Measurements from ENCODE around the gene NR0B2. TPM values are rescaled to one million over a fixed set of nuclear protein-coding genes. Genes with fewer than 3 reads are reported as not detected.
A peak's percentile ranks its signal among the peaks of the same experiment; 100 is the strongest.

Gene NR0B2
- total and polyA plus RNA-seq, 2 of the 13 experiments (the other 11 are each of a cell fraction or from before 2014, with no cell fraction given), result 72.5 to 133 TPM

- no peak for TF ChIP-seq ZBTB39 (CRISPR knock-in tag; IDR thresholded peaks at IDR 0.05)
- TF ChIP-seq SAFB2 (CRISPR knock-in tag; IDR thresholded peaks at IDR 0.05; ENCODE audit: borderline replicate concordance, low read depth), result peak; percentile 62; the same call in 1 of the 2 replicates
- 0 out of 2 replicates have a peak, but pooled peaks have one; percentile 54 for TF ChIP-seq PAX8 (CRISPR knock-in tag; IDR thresholded peaks at IDR 0.05; ENCODE audit: borderline replicate concordance)
- peak; percentile 60; the same call in 1 of the 2 replicates for TF ChIP-seq NFYC (CRISPR knock-in tag; IDR thresholded peaks at IDR 0.05)
- TF ChIP-seq SIX1 (CRISPR knock-in tag; IDR thresholded peaks at IDR 0.05; ENCODE audit: borderline replicate concordance), result no peak; the same call in 1 of the 2 replicates
- peak; percentile 96 for TF ChIP-seq ZNF350 (CRISPR knock-in tag; IDR thresholded peaks at IDR 0.05; ENCODE audit: borderline replicate concordance, low read depth)
- peak; percentile 75; the same call in 1 of the 2 replicates for TF ChIP-seq ZHX1 (CRISPR knock-in tag; IDR thresholded peaks at IDR 0.05; ENCODE audit: low read depth)
- TF ChIP-seq SIX4 (CRISPR knock-in tag; IDR thresholded peaks at IDR 0.05), result no peak
- TF ChIP-seq EP300 (IDR thresholded peaks at IDR 0.05; ENCODE audit: low read depth in 2 of 2, low read length in 2 of 2), result peak in 1 of 2 experiments; percentile 88; a peak in 2 of 4 replicates
- peak; percentile 84; the same call in 1 of the 2 replicates for TF ChIP-seq EP300 (CRISPR knock-in tag; IDR thresholded peaks at IDR 0.05; ENCODE audit: borderline replicate concordance)
- no peak for TF ChIP-seq SRSF4 (IDR thresholded peaks at IDR 0.05; ENCODE audit: low read depth, low read length, poor library complexity, severe bottlenecking)
- TF ChIP-seq CENPBD1 (CRISPR knock-in tag; IDR thresholded peaks at IDR 0.05; ENCODE audit: borderline replicate concordance, low read depth), result no peak
- TF ChIP-seq HNF4G (IDR thresholded peaks at IDR 0.05; ENCODE audit: borderline replicate concordance, low read depth, low read length), result peak; percentile 75; the same call in 1 of the 2 replicates
- peak; percentile 95 for TF ChIP-seq HNF4G (CRISPR knock-in tag; IDR thresholded peaks at IDR 0.05; ENCODE audit: borderline replicate concordance, low read depth)
- TF ChIP-seq HOXD1 (CRISPR knock-in tag; IDR thresholded peaks at IDR 0.05), result peak; percentile 48; the same call in 1 of the 2 replicates
- peak; percentile 65; the same call in 1 of the 2 replicates for TF ChIP-seq NAIF1 (CRISPR knock-in tag; IDR thresholded peaks at IDR 0.05; ENCODE audit: borderline replicate concordance)
- no peak; the same call in 1 of the 2 replicates for TF ChIP-seq SNAPC4 (CRISPR knock-in tag; IDR thresholded peaks at IDR 0.05)
- TF ChIP-seq IRX3 (CRISPR knock-in tag; IDR thresholded peaks at IDR 0.05; ENCODE audit: borderline replicate concordance, low read depth), result no peak
Observed at GRCh38 chr1:26938004-26938658, 24.4 kb upstream of the NR0B2 start (continued).

Measured in HepG2 (cell line).